Transverse colon (tissue), 4 donors: ENCODE data around the gene TUG1.
A peak's percentile ranks its signal among the peaks of the same experiment; 100 is the strongest.

Experiments
- CTCF ChIP-seq, 5 experiments: fragments of 200-600 bp in 3 of 5; fragments of 450-650 bp in 2 of 5; sonication (generic) in 3 of 5; IDR thresholded peaks; 1 replicate in 2 of 5; 2 replicates in 3 of 5; pipeline ENCODE4 v1.5.1; 2016 to 2017; ENCODE audit warnings: antibody characterized with exemption in 5 of 5, inconsistent platforms in 3 of 5, mild to moderate bottlenecking in 2 of 5, moderate library complexity in 1 of 5
- POLR2A ChIP-seq: fragments of 450-650 bp; IDR thresholded peaks from one replicate; pipeline ENCODE4 v1.6.1; 2016; ENCODE audit warnings: antibody characterized with exemption, mild to moderate bottlenecking, moderate library complexity
- POLR2AphosphoS5 ChIP-seq, 3 donors: sonication (generic); formaldehyde crosslinking; IDR thresholded peaks; one replicate each; pipeline ENCODE4 v1.6.1; 2016; ENCODE audit warnings: antibody characterized with exemption in 3 of 3

GRCh38 chr22:30922151-30922611 is 46.9 kb upstream of the TUG1 start:
- peak in 1 of 5 experiments; percentile 1 for TF ChIP-seq CTCF (IDR thresholded peaks at IDR 0.05)
- peak; percentile 34 to 44 (median 37) for TF ChIP-seq POLR2AphosphoS5 (IDR thresholded peaks at IDR 0.05)
- TF ChIP-seq POLR2A: peak; percentile 5
